SK-MEL-5 (cell line): Measurements from ENCODE around the gene HACD3. TPM values are rescaled to one million over a fixed set of nuclear protein-coding genes. Genes with fewer than 3 reads are reported as not detected.
A peak's percentile ranks its signal among the peaks of the same experiment; 100 is the strongest.
"Not testable (repeated sequence)": the region's sequence is repeated elsewhere in the genome, so short reads cannot be mapped to it uniquely, and the experiment has no call there.

Source experiments
- DNase-seq: peaks from one replicate; pipeline ENCODE4 v3.0.0-alpha.2; 2016; ENCODE audit warnings: low read depth, low spot score
- in situ Hi-C: cut with HindIII; loops from 2 replicates; pipeline ENCODE4 v1.10.0; 2016; ENCODE audit warnings: low sequenced_read_pairs, high pct_unique_total_duplicates, low pct_unique_long_range_greater_than_20kb
- total RNA-seq: library from RNA; depleted of rRNA; stranded (reverse); fragments of >200 nt; shearing (Covaris generic); gene quantifications from 2 replicates; pipeline ENCODE4 v1.2.3, GENCODE V29; 2014

The HACD3 gene
- total RNA-seq, 1 experiment from 2014 or later, result 171 TPM

DNA sequence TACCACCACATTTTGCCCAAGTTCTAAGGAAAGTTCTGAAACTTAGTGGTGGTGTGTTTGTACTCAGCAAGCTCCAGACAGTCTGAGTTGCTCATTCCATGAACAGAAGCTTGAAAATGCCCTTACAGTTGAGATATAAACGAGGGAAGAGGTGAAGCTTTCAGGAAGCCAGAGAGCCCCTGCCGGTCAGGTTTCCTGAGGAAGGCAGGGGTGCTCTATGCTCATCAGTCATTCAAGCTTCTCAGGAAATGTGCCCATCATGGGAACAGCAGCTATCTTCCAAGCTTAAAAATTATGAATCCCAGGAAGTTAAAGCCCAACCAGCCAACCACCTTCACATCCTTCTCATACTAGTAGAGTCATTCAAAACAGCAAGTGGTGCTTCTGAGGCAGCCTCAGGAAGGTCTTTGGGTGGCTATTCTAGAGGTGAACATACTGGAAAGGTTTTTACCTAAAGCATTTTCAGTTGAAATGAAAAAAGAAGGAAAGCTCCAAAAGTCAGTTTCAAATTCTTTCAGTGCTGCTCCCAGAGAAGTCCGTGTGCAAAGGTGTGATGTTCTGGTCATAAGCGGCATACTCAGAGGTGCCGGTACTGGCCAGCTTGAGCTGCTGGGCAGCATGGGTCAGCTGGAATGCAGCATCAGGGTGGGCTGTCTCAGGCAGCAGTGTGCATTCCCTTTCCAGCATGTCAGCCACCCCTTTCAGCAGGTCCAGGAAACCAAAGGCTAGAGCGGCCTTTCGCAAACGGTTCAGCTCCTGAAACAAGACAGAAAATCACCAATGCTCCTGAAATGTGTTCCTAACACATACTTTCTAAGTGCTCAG is 48.9 kb downstream of the HACD3 start:
- in situ Hi-C loops, result no loop called here
- DNase-seq, result no peak

DNA sequence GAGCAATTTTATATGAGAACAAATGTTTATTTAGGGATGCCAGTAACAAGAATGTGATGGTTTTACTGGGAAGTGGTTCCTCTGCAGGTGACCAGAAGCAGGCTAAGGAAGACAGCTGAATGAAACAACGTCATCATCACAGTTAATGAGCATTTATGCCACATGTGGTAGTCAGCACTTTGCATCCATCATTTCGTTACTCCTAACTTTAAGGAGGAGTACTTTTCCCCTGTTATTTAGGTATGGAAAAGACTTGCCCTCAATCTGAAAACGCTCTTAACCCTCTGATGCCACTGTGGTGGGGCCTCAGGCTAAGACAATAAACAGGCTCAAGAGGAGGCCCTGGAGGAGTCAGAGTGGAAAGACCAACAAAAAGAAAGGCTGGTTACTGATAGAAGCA is 49.5 kb downstream of the HACD3 start:
- in situ Hi-C loops, result no loop called here
- no peak for DNase-seq

DNA sequence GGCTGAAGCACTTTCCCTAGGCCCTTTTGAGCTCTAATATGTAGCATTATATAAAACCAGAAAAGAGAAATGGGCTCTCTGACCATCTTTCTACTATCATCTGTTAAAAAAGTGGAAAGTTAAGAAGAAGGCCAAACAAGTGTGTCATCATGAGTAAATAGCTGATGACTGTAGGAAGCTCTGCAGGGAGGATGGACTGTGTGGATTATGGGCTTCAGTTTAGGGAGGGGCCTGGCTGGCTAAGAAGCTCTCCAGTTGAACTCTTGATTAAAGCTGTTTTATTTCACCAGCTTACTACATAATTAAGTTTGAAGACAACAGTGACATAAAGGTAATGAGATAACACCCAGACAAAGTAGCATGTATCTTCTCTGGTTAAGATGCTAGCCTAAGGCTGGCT is 50.0 kb downstream of the HACD3 start:
- no peak for DNase-seq
- in situ Hi-C loops, result no loop called here

DNA sequence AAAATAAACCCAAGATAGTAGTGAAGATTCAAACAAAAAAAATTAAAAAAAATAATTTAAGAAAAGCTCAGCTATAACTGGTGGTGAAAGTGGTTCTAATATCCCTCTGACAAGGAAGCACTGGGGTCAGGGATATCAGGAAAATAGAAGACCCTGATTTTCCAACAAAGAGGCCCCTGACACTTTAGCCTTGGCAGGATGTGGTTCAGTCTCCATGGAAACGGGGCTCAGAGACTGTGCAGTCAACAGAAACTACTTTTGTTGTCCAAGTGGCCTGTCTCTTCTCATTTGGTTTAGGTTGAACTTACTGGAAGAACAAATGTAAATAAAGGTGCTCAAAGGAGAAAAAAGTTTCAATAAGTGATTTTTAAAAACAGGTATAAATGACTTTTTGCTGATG is 53.4 kb downstream of the HACD3 start:
- peak; percentile 81 for DNase-seq
- in situ Hi-C loops, result no loop called here

GRCh38 chr15:65584241-65584640 is 54.0 kb downstream of the HACD3 start:
- no peak for DNase-seq
- in situ Hi-C loops, result no loop called here

- DNase-seq, result no peak
- in situ Hi-C loops, result no loop called here
These were observed 56.8 kb downstream of the HACD3 start for GRCh38 chr15:65587094-65587493.

- in situ Hi-C loops, result no loop called here
- DNase-seq, result peak; percentile 78
These were observed 65.7 kb downstream of the HACD3 start for GRCh38 chr15:65595960-65596359.

- in situ Hi-C loops, result no loop called here
These were observed 68.2 kb downstream of the HACD3 start for GRCh38 chr15:65598468-65598867.

DNA sequence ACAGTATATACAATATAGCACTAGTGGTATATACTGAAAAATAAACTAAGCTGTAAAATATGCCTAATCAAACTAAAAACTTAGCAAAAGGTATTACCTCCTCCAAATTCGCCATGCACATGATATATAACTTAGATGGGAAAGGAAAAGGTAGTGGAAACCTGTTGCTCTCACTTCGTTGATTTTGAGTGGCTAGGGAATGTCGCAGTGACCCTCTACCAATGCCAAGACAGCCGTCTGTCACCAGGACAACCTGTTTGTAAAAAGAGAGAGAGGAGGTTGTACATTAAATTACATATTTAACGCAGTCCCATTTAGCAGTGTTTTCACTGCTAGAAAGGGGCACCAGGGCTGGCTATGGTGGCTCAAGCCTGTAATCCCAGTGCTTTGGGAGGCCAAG is 69.4 kb downstream of the HACD3 start:
- no peak for DNase-seq
- in situ Hi-C loops, result no loop called here

More at GRCh38 chr15:65598468-65598867, 68.2 kb downstream of the HACD3 start:
- DNase-seq, result no peak

DNA sequence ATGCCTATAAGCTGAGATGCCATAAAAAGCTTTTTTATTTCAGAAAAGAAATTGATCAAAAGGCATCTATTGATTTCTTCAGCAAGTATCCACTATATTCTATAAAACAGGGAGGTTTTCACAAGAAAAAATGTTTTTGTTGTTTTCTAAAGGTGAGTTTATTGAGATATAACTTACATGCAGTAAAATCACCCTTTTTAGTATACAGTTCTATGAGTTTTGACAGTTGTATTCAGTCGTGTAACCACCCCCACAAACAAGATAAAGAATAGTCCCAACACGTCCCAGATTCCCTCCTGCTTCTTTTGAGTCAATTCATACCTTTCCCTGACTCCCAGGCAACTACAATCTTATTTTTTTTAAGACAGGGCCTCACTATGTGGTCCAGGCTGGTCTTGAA is 72.9 kb downstream of the HACD3 start:
- no peak for DNase-seq
- in situ Hi-C loops, result no loop called here

DNA sequence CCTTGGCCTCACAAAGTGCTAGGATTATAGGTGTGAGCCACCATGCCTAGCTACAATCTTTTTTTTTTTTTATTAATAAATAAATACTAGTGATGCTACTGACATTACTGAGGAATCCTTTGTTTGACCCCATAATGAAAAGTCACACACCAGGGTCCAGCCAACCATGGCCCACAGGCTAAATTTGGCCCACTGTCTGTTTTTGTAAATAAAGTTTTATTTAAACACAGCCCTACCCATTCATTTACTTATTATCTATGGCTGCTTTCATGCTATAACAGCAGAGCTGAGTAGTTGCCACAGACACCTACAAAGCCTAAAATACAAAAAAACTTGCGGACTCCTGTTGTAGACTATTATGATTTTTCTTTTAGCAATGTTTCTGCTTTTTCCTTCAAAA is 73.3 kb downstream of the HACD3 start:
- no peak for DNase-seq
- in situ Hi-C loops, result no loop called here

GRCh38 chr15:65610871-65611718 is 80.8 kb downstream of the HACD3 start, which contains the start of gene INTS14:
Gene INTS14, minus strand, starts transcription at chr15:65611131. Its CDS starts 3,751 bp downstream, at chr15:65607380.
- peak; percentile 94 for DNase-seq
- in situ Hi-C loops, result no loop called here

DNA sequence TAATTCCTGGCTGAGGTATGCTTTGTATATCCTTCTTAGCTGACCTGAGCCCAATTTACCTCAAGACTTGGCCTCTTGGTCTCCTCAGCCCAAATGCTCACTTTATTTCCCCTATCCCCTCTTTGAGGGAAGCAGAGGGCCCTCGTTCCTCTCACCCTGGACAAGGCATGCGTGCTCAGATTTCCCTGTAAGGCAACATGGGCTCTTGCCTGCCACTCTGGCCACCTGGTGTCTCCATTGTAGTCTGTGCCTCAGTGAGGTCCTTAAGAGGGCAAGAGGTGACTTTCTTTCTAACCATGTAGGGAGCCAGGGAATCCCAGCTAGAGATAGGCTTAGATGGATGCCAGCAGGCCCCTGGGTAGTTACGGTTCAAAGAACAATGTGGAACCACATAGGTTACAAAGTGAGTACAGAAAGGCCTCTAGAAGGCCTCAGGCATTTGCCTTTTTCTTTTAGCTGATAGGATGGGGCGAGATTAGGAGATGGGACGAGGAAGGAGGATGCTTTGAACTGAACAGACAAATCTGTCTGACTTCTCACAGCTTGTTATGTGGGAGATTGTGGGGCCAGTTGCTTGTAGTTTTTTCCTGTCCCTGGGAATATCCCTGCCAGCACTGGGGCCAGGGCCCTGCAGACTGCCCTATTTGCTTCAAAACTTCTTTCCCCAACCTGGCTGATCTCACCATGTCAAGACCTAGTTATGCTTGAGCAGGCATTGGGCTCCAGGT is 81.8 kb downstream of the HACD3 start:
- in situ Hi-C loops, result no loop called here
- no peak for DNase-seq

DNA sequence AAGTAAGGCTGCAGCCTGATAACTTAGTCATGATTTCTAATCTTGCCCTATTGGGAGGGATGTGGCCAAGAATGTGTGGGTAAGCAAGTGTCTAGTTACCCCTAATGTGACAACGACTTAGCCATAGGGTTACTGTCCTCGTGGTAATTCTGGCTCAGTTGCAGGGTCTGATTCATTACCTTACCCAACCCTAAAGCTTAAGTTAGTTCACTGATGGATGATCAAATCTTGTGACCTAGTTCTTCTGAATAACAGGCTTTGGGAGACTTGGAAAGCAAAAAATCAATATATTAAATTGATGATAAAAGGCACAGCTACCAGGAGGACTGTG is 82.3 kb downstream of the HACD3 start:
- DNase-seq, result no peak
- in situ Hi-C loops, result no loop called here

DNA sequence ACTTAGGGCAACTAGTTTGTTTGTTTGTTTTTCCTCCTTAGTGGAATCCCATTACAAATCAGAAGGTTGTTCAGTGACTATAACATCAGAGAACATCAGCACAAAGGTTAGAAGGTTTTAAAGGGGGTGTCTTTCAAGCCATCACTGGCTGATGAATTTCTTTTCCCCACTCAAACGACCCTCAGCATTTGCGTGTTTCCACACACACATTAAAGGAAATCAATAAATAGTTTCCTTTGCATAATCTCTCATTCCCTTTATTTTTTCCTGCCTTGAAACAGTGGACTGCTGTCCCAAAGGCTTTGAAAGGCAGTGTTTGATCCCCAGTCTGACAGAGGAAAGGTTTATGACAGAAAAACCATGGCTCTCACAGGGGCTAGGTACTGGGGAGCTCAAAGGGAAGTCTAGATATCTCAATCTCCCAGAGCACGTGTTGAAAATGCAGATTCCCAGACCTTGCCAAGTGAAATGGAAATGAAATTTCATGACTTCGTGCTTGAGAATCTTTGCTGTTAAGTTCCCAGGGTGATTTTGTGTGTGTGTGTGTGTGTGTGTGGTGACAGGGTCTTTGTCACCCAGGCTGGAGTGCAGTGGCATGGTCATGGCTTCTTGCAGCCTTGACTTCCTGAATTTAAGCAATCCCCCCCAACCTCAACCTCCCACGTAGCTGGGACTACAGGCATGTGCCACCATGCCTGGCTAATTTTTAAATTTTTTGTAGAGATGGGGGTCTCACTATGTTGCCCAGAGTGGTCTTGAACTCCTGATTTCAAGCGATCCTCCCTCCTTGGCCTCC is 82.9 kb downstream of the HACD3 start:
- in situ Hi-C loops, result no loop called here
- no peak for DNase-seq

- in situ Hi-C loops, DNase-seq: not testable (repeated sequence)
These were observed 85.6 kb downstream of the HACD3 start for GRCh38 chr15:65615887-65616286.

DNA sequence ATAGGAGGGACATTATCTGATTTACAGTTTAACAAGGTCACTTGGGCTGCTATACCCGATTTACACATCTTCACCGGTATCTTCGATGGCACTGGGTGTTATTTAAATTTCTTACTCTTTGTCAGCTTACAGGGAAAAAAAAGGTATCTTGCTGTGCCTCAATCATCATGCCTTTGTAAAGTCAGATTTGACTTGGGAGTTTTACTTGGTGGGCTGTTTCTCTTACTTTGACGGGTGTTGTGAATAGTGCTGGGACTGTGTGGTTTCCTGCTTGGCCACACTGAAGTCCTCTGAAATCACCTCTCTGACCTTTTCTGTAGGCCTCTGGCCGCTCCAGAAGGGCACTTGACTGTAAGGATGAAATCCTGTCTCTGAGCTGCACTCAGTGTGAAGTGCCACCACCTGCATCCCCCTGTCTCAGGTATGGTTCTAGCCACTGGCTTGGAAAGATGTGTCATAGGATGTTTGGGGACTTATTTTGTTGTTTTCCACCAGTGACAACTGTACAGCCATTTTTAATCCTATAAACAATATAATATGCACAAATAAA is 88.4 kb downstream of the HACD3 start:
- in situ Hi-C loops, result no loop called here
- DNase-seq, result no peak
